Lower leg skin (tissue), 4 donors: ENCODE data around the gene ADD2. TPM values are rescaled to one million over a fixed set of nuclear protein-coding genes. Genes with fewer than 3 reads are reported as not detected.

Experiments used
- DNase-seq, 2 donors: peaks; one replicate each; pipeline ENCODE4 v3.0.0-alpha.2; 2019; ENCODE audit warnings: low spot score in 2 of 2
- H3K4me3 ChIP-seq: fragments of 200-600 bp; sonication (generic); 2 replicates; pipeline ENCODE4 v1.5.1; 2017; ENCODE audit warnings: mild to moderate bottlenecking, low read depth; ENCODE audit not compliant: poor library complexity, severe bottlenecking
- POLR2A ChIP-seq, 2 donors: fragments of 450-650 bp; IDR thresholded peaks; one replicate each; pipeline ENCODE4 v1.6.1; 2016 to 2017; ENCODE audit warnings: antibody characterized with exemption in 2 of 2, mild to moderate bottlenecking in 1 of 2, moderate library complexity in 1 of 2
- WGBS, 2 donors: methylation state at CpG; one replicate each; pipeline ENCODE4 v1.1.5; 2018; 5-methylcytosine and 5-hydroxymethylcytosine counted together
- intact Hi-C: fragments of 100-400 bp; cut with DNase I; formaldehyde crosslinking; loops from one replicate; pipeline ENCODE4 v1.15.0; 2023; ENCODE audit warnings: low total_unique reads
- total RNA-seq, 4 donors: library from RNA; depleted of rRNA; stranded (reverse); fragments of >200 nt; gene quantifications; one replicate each; pipeline ENCODE4 v1.1.0, GENCODE V29; 2016
- TF ChIP-seq, protein P1 (sequence below), 3 donors: fragments of 450-650 bp; IDR thresholded peaks; one replicate each; pipeline ENCODE4 v1.5.1; 2016; ENCODE audit warnings: antibody characterized with exemption in 3 of 3, mild to moderate bottlenecking in 3 of 3, moderate library complexity in 2 of 3

ADD2 gene
- total RNA-seq, 4 donors from 2014 or later: 0.17 to 1.2 (median 0.54) TPM

DNA sequence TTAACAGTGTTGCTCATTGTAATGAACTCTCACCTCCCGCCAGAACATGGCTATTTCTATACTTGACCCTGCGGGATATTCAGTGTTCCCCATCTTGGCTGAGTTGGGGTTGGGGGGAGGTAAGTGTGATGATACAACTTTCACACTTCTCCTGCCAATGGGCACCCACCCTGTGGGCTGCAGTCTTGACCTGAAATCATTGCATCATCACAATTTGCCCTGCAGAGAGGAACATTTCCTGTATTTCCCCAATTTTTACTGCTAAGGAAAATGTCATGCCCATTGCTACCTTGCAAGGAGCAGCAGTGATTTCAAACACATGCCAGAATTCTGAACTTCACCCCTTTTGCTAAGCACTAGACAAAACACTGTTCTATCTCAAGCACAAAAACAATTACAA is 92.1 kb downstream of the ADD2 start:
- intact Hi-C loops: no loop called here
- TF ChIP-seq, protein P1, sequence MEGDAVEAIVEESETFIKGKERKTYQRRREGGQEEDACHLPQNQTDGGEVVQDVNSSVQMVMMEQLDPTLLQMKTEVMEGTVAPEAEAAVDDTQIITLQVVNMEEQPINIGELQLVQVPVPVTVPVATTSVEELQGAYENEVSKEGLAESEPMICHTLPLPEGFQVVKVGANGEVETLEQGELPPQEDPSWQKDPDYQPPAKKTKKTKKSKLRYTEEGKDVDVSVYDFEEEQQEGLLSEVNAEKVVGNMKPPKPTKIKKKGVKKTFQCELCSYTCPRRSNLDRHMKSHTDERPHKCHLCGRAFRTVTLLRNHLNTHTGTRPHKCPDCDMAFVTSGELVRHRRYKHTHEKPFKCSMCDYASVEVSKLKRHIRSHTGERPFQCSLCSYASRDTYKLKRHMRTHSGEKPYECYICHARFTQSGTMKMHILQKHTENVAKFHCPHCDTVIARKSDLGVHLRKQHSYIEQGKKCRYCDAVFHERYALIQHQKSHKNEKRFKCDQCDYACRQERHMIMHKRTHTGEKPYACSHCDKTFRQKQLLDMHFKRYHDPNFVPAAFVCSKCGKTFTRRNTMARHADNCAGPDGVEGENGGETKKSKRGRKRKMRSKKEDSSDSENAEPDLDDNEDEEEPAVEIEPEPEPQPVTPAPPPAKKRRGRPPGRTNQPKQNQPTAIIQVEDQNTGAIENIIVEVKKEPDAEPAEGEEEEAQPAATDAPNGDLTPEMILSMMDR (IDR thresholded peaks at IDR 0.05): no peak
- 87 to 96% methylated on average over 2 of the region's 2 CpGs for WGBS, 2 donors
- DNase-seq: peak in 1 of 2 donors; percentile 13
- no peak overlapping the region for H3K4me3 ChIP-seq

DNA sequence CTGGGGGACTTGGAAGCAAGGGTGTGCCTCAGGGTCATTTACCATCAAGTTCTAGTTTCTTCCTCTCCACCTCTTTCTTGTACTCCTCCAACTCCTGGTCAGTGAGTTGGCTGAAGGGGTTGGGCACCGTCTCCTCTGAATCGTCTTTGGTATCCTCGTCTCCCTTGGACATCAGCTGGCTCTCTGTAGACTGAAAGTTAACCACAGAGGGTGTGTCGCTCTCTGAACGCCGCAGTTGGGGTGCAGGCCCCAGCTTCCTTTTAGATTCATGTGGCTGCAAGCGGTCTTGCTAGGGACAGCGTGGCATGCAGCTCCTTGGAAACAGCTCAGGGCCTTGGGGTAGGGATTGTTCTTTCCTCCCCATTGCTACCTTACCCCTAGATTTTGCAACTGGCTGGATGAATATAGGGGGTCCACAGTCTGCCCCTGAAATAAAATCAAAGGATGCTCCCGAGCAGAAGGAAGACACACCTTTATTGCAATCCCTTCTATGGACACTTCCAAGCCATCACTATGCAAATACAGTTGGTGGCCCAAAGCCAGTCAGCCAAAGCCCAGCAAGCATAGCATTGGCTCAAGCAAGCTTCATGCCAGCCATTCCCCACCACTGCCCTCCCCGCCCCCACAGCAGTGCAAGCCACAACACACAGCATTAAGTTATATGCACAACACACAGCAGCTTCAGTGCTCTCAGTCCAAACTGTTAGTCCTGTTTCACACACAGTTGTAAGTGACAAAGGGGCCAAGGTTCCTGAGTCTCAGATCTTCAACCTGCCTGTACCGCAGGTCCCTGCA is 93.2 kb downstream of the ADD2 start:
- DNase-seq: peak in 1 of 2 donors; percentile 61
- 93 to 94% methylated on average over 11 of the region's 11 CpGs for WGBS, 2 donors
- intact Hi-C loops: no loop called here

DNA sequence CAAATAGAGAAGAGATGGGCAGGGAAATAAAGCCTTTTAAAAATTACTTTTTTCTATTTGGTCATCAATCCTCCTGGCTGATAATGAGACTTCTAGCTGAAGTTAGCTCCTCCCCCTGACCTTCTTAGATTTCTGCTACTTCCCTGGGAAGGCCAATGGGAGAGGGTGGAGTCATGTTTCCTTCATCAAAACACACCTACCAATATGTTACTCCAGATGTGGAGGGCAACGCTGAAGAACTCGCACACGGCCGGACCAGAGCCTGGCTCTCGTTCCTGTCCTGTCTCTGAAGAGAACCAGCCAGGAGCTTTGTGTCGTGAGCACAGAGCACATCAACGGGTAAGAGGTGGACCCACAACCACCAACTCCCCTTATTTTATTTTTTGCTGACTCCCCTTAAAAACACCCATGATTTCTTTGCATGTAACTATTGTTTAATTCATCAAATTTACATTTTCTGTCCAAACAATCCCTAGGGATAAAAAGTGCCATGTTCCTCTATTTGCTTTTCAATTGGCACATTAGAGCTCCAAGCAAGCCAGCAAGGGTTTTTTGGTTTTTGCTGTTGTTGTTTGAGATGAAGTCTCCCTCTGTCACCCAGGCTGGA is 94.9 kb downstream of the ADD2 start:
- TF ChIP-seq, protein P1 (IDR thresholded peaks at IDR 0.05): no peak
- TF ChIP-seq POLR2A (IDR thresholded peaks at IDR 0.05): no peak
- 65 to 69% methylated on average over 7 of the region's 7 CpGs for WGBS, 2 donors
- intact Hi-C loops: no loop called here
- no peak overlapping the region for H3K4me3 ChIP-seq
- DNase-seq: peak in 1 of 2 donors; percentile 10

More for the DNA sequence above, 93.2 kb downstream of the ADD2 start:
- H3K4me3 ChIP-seq: no peak overlapping the region
- TF ChIP-seq, protein P1 (IDR thresholded peaks at IDR 0.05): no peak
- TF ChIP-seq POLR2A (IDR thresholded peaks at IDR 0.05): no peak

DNA sequence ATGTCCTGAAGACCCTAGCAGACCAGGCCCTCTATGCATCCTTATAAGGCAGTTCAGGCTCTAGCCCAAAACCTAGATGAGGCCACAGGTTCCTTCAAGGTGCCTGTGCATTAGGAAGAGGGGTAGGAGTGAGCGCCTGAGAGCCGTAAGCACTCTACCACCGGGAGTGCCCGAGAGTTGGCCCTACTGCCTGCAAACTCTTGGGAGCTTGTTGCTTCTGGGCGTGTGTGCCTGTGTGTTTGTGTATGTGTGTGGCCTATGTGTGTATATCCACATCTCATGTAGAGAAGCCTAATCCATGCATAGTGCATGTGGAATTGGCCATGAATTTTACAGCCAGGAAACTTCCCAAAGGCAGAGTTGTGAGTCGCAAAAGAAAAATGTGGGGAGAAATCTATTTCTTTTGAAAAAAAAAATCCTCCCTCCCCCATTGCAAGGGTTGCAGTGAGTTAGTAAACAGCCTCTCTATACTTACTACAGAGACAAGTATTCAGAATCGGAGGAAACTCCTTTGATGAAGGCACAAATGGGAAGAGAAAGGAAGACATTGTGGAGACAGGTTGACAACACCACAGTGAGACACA is 96.8 kb downstream of the ADD2 start:
- 82 to 84% methylated on average over 7 of the region's 7 CpGs for WGBS, 2 donors
- intact Hi-C loops: no loop called here
- no peak for TF ChIP-seq POLR2A (IDR thresholded peaks at IDR 0.05)
- TF ChIP-seq, protein P1 (IDR thresholded peaks at IDR 0.05): no peak
- no peak overlapping the region for H3K4me3 ChIP-seq
- DNase-seq: peak in 1 of 2 donors; percentile 42

DNA sequence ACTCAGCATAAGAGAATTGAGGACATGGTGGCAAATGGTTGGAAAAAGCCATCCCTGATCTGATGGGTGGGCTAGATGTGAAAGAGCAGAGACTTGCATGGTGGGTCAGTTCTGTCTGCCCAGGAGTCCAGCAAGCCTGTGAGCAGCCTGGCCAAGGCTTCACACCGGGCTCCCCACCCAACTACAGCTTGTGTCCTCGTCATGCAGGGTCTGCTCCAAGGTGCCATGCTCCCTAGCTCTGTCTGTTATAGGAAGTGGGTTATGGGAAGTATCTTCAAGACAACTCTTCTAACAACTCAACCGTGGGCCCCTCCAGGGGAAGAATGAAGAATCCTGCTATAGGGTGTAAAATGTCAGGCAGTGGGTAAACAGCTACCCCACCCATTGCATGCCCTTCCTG is 97.4 kb downstream of the ADD2 start:
- peak in 1 of 2 donors; percentile 63 for DNase-seq
- TF ChIP-seq, protein P1 (IDR thresholded peaks at IDR 0.05): no peak
- no peak for TF ChIP-seq POLR2A (IDR thresholded peaks at IDR 0.05)
- WGBS, 2 donors: 77 to 87% methylated on average over 3 of the region's 3 CpGs
- intact Hi-C loops: no loop called here
- no peak overlapping the region for H3K4me3 ChIP-seq
